Measurements from ENCODE around the gene TMEM168. TPM values are rescaled to one million over a fixed set of nuclear protein-coding genes. Genes with fewer than 3 reads are reported as not detected.

The TMEM168 gene
- total RNA-seq: 10.1 and 11.9 TPM in 2 replicates

GRCh38 chr7:112789817-112790585, at the start of gene TMEM168:
TMEM168 (minus strand) TSS chr7:112790393; CDS start chr7:112784825, 5,568 bp downstream.

